ENCODE measurements around the gene SIDT1. TPM values are rescaled to one million over a fixed set of nuclear protein-coding genes. Genes with fewer than 3 reads are reported as not detected.

Gene SIDT1
- total RNA-seq, 1 experiment from 2014 or later = not detected

DNA sequence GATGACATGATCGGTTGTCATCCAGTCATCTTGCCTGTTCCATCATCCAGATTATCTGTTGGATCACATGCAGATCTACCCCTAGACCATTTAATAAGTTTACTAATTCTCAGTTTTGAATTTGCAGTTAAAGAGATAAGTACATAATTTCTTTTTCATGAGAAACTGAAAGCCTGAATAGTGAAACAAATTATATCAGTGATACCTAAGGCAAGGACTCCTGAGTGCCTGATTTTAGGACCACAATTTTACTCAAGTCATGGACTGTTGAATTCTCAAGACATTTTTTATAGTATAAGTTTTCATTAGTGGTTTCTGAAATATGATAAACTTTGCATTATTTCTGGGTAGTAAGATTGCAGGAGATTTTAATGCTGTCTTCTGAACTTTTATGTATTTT is 13.2 kb downstream of the SIDT1 start:
- Histone ChIP-seq H2BK20ac (ENCODE audit: low read depth, low read length, poor library complexity, severe bottlenecking) (no peak overlapping the region), H3K27me3 (ENCODE audit: insufficient read depth, low read length) (no peaks in the 10 kb centered on the region), H2BK5ac (ENCODE audit: insufficient read length, low read length) (no peak overlapping the region), H2AK5ac (ENCODE audit: insufficient read length, low read length) (no peak overlapping the region), H2BK120ac (ENCODE audit: low read depth, low read length, poor library complexity, severe bottlenecking) (no peak overlapping the region), H3K14ac (ENCODE audit: insufficient read depth, low read length) (no peak overlapping the region), H4K5ac (ENCODE audit: insufficient read length, low read depth, low read length) (no peak overlapping the region), H3K4me1 (ENCODE audit: insufficient read depth, low read length) (no peaks in the 10 kb centered on the region), H3K79me1 (ENCODE audit: insufficient read depth, low read depth, low read length, poor library complexity, severe bottlenecking) (no peaks in the 10 kb centered on the region), H3K56ac (ENCODE audit: insufficient read length, low read depth, low read length) (no peak overlapping the region), H4K8ac (replicated peaks; ENCODE audit: insufficient read length, low read depth, low read length) (no peak overlapping the region), H2AFZ (ENCODE audit: low read length) (no peak overlapping the region), H3K23me2 (ENCODE audit: insufficient read length, low read depth, low read length, poor library complexity, severe bottlenecking) (no peaks in the 10 kb centered on the region), H3K27ac (ENCODE audit: insufficient read length, low read depth, low read length) (no peak overlapping the region), H3K18ac (ENCODE audit: insufficient read length, low read depth, low read length) (no peak overlapping the region), H3T11ph (ENCODE audit: low read length) (no peak overlapping the region), H2BK15ac (ENCODE audit: low read depth, low read length) (no peak overlapping the region), H4K91ac (ENCODE audit: insufficient read length, low read depth, low read length) (no peak overlapping the region), H3K4ac (ENCODE audit: low read depth, low read length) (no peak overlapping the region), H2BK12ac (ENCODE audit: insufficient read length, low read depth, low read length) (no peak overlapping the region), H3K4me2 (ENCODE audit: insufficient read depth, insufficient read length, low read length) (no peak overlapping the region), H3K9ac (ENCODE audit: extremely low read depth, insufficient read length, low read length) (no peak overlapping the region), H3K9me3 (ENCODE audit: control insufficient read depth, low read depth, low read length) (no peaks in the 10 kb centered on the region), H3K79me2 (ENCODE audit: insufficient read depth, low read length) (no peaks in the 10 kb centered on the region), H3K23ac (ENCODE audit: insufficient read length, low read depth, low read length) (no peak overlapping the region), H4K20me1 (ENCODE audit: control insufficient read depth, insufficient read depth, insufficient read length) (no peaks in the 10 kb centered on the region)
- H3K4me1 Mint-ChIP-seq = no peaks in the 10 kb centered on the region
- DNase-seq = no peak
- no CpG with 5 or more reads among the region's 1 CpG for WGBS (ENCODE audit: extremely low coverage, insufficient read length, low lambda C conversion rate)
- H3K9me3 Mint-ChIP-seq = peaks cover 4% of the 10 kb centered on the region in 2 experiments; a peak in 3 of 5 replicates
- H3K4me3 Mint-ChIP-seq = no peak overlapping the region
- TF ChIP-seq, protein P1, sequence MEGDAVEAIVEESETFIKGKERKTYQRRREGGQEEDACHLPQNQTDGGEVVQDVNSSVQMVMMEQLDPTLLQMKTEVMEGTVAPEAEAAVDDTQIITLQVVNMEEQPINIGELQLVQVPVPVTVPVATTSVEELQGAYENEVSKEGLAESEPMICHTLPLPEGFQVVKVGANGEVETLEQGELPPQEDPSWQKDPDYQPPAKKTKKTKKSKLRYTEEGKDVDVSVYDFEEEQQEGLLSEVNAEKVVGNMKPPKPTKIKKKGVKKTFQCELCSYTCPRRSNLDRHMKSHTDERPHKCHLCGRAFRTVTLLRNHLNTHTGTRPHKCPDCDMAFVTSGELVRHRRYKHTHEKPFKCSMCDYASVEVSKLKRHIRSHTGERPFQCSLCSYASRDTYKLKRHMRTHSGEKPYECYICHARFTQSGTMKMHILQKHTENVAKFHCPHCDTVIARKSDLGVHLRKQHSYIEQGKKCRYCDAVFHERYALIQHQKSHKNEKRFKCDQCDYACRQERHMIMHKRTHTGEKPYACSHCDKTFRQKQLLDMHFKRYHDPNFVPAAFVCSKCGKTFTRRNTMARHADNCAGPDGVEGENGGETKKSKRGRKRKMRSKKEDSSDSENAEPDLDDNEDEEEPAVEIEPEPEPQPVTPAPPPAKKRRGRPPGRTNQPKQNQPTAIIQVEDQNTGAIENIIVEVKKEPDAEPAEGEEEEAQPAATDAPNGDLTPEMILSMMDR (conservative IDR thresholded peaks at IDR 0.05) = no peak
- H3K27ac Mint-ChIP-seq = no peak overlapping the region
- H3K27me3 Mint-ChIP-seq (ENCODE audit: low read depth) = no peaks in the 10 kb centered on the region; the same call in 1 of the 2 replicates
- H3K36me3 Mint-ChIP-seq (ENCODE audit: insufficient read depth in 1 of 3, low read depth in 3 of 3) = no peaks in the 10 kb centered on the region

Measured in H9 (cell line).